Endothelial cell (in vitro differentiated cells): ENCODE measurements around the gene EGLN1. TPM values are rescaled to one million over a fixed set of nuclear protein-coding genes. Genes with fewer than 3 reads are reported as not detected.
A peak's percentile ranks its signal among the peaks of the same experiment; 100 is the strongest.

Experiments
- DNase-seq: peaks from one replicate; pipeline ENCODE4 v3.0.0; 2021; ENCODE audit warnings: low spot score
- H3K27ac Mint-ChIP-seq: one replicate; pipeline ENCODE4 v1.8.0; 2021; ENCODE audit warnings: mixed read lengths, inconsistent platforms; ENCODE audit not compliant: unreplicated experiment
- H3K27me3 Mint-ChIP-seq: one replicate; pipeline ENCODE4 v1.8.0; 2021; ENCODE audit warnings: mild to moderate bottlenecking, moderate library complexity, mixed read lengths, inconsistent platforms; ENCODE audit not compliant: unreplicated experiment
- H3K36me3 Mint-ChIP-seq: one replicate; pipeline ENCODE4 v1.8.0; 2021; ENCODE audit warnings: mild to moderate bottlenecking, low read depth, mixed read lengths, inconsistent platforms; ENCODE audit not compliant: unreplicated experiment
- H3K4me1 Mint-ChIP-seq: one replicate; pipeline ENCODE4 v1.8.0; 2021; ENCODE audit warnings: mild to moderate bottlenecking, mixed read lengths, inconsistent platforms; ENCODE audit not compliant: unreplicated experiment
- H3K4me3 Mint-ChIP-seq: one replicate; pipeline ENCODE4 v1.8.0; 2021; ENCODE audit warnings: mild to moderate bottlenecking, mixed read lengths, inconsistent platforms; ENCODE audit not compliant: unreplicated experiment
- H3K9me3 Mint-ChIP-seq: one replicate; pipeline ENCODE4 v1.8.0; 2021; ENCODE audit warnings: mixed read lengths, inconsistent platforms; ENCODE audit not compliant: unreplicated experiment
- total RNA-seq: library from RNA; stranded (reverse); fragmentation: NEBNext Ultra II Directional; extraction: Animal tissue kit (Norgen Biotek cat#: 25700); gene quantifications from one replicate; pipeline ENCODE4 v1.2.1, GENCODE V29; 2021; ENCODE audit not compliant: unreplicated experiment
- TF ChIP-seq, protein P1 (sequence below): fragments of 200-600 bp; sonication (generic); IDR thresholded peaks from one replicate; pipeline ENCODE4 v1.5.0; 2021; ENCODE audit warnings: antibody characterized with exemption; ENCODE audit not compliant: unreplicated experiment

The EGLN1 gene
- total RNA-seq, 1 donor from 2014 or later = 30.8 TPM

DNA sequence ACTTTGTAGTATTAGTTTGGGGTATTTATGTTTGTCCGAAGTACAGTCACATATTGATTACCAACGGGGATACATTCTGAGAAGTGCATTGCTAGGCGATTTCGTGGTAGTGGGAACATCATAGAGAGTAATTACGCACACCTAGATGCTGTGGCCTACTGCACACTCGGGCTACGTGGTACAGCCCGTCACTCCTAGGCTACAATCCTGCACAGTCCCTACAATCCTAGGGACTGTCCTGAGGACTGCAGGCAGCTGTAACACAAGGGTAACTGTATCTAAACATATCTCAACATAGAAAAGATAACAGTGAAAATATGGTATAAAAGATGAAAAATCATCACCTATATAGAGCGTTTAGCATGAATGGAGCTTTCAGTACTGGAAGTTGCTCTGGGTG, 103.0 kb downstream of the EGLN1 start:
- no peaks in the 10 kb centered on the region for H3K9me3 Mint-ChIP-seq
- H3K4me3 Mint-ChIP-seq = no peak overlapping the region
- no peak overlapping the region for H3K27ac Mint-ChIP-seq
- H3K36me3 Mint-ChIP-seq = no peaks in the 10 kb centered on the region
- H3K4me1 Mint-ChIP-seq = no peaks in the 10 kb centered on the region
- no peak for DNase-seq
- TF ChIP-seq, protein P1, sequence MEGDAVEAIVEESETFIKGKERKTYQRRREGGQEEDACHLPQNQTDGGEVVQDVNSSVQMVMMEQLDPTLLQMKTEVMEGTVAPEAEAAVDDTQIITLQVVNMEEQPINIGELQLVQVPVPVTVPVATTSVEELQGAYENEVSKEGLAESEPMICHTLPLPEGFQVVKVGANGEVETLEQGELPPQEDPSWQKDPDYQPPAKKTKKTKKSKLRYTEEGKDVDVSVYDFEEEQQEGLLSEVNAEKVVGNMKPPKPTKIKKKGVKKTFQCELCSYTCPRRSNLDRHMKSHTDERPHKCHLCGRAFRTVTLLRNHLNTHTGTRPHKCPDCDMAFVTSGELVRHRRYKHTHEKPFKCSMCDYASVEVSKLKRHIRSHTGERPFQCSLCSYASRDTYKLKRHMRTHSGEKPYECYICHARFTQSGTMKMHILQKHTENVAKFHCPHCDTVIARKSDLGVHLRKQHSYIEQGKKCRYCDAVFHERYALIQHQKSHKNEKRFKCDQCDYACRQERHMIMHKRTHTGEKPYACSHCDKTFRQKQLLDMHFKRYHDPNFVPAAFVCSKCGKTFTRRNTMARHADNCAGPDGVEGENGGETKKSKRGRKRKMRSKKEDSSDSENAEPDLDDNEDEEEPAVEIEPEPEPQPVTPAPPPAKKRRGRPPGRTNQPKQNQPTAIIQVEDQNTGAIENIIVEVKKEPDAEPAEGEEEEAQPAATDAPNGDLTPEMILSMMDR = no peak
- H3K27me3 Mint-ChIP-seq = peaks cover 3% of the 10 kb centered on the region

- DNase-seq = no peak
- TF ChIP-seq, protein P1 = no peak
- Mint-ChIP-seq H3K9me3 (no peaks in the 10 kb centered on the region), H3K4me3 (no peak overlapping the region), H3K4me1 (no peaks in the 10 kb centered on the region), H3K36me3 (no peaks in the 10 kb centered on the region), H3K27ac (no peak overlapping the region), H3K27me3 (peaks cover 3% of the 10 kb centered on the region)
Measured at GRCh38 chr1:231318568-231318967, 103.5 kb downstream of the EGLN1 start.

DNA sequence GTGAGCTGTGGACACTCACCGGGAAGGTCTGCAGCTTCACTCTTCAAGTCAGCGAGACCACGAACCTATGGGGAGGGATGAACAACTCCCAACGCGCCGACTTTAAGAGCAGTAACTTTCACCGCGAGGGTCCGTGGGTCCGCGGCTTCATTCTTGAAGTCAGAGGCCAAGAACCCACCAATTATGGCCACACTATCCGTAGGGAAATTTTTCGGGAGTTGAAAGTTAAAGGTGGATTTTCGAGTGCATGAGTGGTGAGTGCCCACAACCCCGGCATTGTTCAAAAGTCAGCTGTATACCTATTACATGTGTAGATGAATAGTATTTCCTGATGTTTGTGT, 104.1 kb downstream of the EGLN1 start:
- H3K9me3 Mint-ChIP-seq = no peaks in the 10 kb centered on the region

GRCh38 chr1:231317306-231318014, 104.6 kb downstream of the EGLN1 start:
- Mint-ChIP-seq H3K4me3 (no peak overlapping the region), H3K36me3 (no peaks in the 10 kb centered on the region), H3K27me3 (peaks cover 3% of the 10 kb centered on the region), H3K4me1 (no peaks in the 10 kb centered on the region), H3K9me3 (no peaks in the 10 kb centered on the region), H3K27ac (no peak overlapping the region)
- TF ChIP-seq, protein P1 = no peak
- no peak for DNase-seq

More for the DNA sequence above, 104.1 kb downstream of the EGLN1 start:
- Mint-ChIP-seq H3K36me3 (no peaks in the 10 kb centered on the region), H3K27ac (no peak overlapping the region), H3K27me3 (peaks cover 3% of the 10 kb centered on the region), H3K4me3 (no peak overlapping the region), H3K4me1 (no peaks in the 10 kb centered on the region)
- DNase-seq = no peak
- TF ChIP-seq, protein P1 = no peak

- Mint-ChIP-seq H3K27me3 (peaks cover 3% of the 10 kb centered on the region), H3K4me1 (no peaks in the 10 kb centered on the region), H3K9me3 (no peaks in the 10 kb centered on the region), H3K4me3 (no peak overlapping the region), H3K36me3 (no peaks in the 10 kb centered on the region), H3K27ac (no peak overlapping the region)
- TF ChIP-seq, protein P1 = no peak
- DNase-seq = peak; percentile 42
Measured at GRCh38 chr1:231315887-231316286, 106.2 kb downstream of the EGLN1 start.
